ENCODE measurements around the gene TMEM201. TPM values are rescaled to one million over a fixed set of nuclear protein-coding genes. Genes with fewer than 3 reads are reported as not detected.

TMEM201 gene
- total RNA-seq, 4 donors from 2014 or later: 3.3 to 9.9 (median 8.7) TPM

DNA sequence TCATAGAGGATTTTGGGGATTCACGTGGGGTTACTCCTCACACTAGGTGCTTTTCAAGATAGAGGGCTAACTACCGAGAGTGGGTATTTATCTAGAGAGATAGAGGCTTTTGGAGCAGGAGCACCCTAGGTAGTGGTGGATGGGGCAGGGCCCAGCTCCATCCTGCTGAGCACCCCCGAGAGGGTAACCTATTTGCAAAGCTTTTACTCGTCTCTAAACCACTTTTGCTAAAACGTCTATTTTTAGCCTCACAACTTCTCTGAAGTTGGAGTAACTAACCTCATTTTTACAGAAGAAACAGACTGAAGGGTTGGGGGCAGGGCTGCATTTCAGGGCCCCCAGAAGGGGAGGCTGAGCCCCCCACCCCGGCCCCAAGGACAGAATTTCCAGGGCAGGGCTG lies 50.5 kb downstream of the TMEM201 start:
- no peak for DNase-seq
- Histone ChIP-seq H3K9me3 (no peaks in the 10 kb centered on the region), H3K4me1 (peaks cover 0 to 4% (median under 1%) of the 10 kb centered on the region in 4 donors), H3K36me3 (no peaks in the 10 kb centered on the region), H3K27me3 (no peaks in the 10 kb centered on the region), H3K27ac (no peak overlapping the region), H3K4me3 (no peak overlapping the region)
- TF ChIP-seq, protein P1, sequence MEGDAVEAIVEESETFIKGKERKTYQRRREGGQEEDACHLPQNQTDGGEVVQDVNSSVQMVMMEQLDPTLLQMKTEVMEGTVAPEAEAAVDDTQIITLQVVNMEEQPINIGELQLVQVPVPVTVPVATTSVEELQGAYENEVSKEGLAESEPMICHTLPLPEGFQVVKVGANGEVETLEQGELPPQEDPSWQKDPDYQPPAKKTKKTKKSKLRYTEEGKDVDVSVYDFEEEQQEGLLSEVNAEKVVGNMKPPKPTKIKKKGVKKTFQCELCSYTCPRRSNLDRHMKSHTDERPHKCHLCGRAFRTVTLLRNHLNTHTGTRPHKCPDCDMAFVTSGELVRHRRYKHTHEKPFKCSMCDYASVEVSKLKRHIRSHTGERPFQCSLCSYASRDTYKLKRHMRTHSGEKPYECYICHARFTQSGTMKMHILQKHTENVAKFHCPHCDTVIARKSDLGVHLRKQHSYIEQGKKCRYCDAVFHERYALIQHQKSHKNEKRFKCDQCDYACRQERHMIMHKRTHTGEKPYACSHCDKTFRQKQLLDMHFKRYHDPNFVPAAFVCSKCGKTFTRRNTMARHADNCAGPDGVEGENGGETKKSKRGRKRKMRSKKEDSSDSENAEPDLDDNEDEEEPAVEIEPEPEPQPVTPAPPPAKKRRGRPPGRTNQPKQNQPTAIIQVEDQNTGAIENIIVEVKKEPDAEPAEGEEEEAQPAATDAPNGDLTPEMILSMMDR (IDR thresholded peaks at IDR 0.05): no peak
- TF ChIP-seq POLR2A (IDR thresholded peaks at IDR 0.05): no peak

DNA sequence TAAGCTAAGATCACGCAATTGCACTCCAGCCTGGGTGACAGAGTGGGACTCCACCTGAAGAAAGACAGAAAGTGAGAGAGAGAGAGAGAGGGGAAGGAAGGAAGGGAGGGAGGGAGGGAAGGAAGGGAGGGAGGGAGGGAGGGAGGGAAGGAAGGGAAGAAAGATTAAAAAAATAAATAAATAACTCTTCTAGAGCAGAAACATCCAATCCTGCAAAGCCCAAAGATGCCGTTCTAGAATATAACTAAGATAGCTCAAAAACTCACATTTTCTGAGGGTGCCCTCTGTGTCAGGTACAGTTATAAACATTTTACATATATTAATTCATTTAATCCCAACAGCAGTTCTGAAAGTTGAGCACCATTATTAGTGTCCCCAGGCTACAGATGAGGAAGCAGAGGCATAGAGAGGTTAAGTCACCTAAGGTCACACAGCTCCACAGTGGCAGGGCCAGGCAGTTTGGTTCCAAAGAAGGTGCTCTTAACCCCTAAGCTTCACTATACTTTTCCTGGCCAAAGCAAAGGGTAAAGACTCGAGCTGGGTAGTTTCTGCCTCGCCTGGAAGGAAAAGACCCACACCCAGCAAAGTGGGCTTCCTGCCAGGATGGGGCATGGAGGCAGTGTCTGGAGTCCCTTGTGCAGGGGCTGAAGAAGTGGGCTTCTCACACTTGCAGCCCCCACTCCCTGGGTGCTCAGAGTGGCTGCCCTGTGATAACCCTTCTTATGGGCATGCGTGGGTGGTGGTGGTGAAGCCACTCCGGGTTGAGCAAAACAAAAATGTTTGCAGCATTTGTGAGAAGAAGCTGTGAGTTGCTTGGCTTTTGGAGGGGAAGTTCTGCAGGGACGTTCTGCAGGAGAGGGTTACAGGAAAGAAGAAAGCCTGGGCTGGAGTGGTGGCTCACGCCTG lies 54.9 kb downstream of the TMEM201 start:
- peak in 1 of 3 donors; percentile 29 for DNase-seq
- H3K4me3 ChIP-seq: no peak overlapping the region
- H3K36me3 ChIP-seq: no peaks in the 10 kb centered on the region
- H3K27ac ChIP-seq: peak overlapping the region in 2 of 4 donors; percentile 30 to 67
- peaks cover 0 to 12% (median 2%) of the 10 kb centered on the region in 4 donors for H3K4me1 ChIP-seq
- no peaks in the 10 kb centered on the region for H3K9me3 ChIP-seq
- H3K27me3 ChIP-seq: no peaks in the 10 kb centered on the region
- TF ChIP-seq, protein P1 (IDR thresholded peaks at IDR 0.05): no peak
- TF ChIP-seq POLR2A (IDR thresholded peaks at IDR 0.05): no peak

DNA sequence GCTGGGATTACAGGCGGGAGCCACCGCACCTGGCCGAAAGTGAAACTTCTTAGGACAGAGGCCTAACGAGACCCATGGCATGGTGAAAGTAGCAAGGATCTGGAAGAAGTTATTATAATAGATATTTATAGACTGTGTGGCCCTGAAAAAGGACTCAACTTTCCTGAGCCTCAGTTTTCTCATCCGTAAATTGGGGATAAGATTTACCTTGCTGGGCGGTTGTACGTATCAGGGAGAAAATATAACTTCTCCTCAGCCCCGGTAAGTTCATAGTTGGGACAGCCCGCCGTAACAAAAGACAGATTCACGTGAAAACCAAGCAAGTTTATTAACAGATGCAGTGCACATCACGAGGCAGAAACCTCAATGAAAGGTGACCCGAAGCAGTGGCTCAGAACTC lies 57.3 kb downstream of the TMEM201 start:
- H3K36me3 ChIP-seq: no peaks in the 10 kb centered on the region
- TF ChIP-seq, protein P1 (IDR thresholded peaks at IDR 0.05): no peak
- no peak for TF ChIP-seq POLR2A (IDR thresholded peaks at IDR 0.05)
- no peak for DNase-seq
- no peaks in the 10 kb centered on the region for H3K9me3 ChIP-seq
- no peak overlapping the region for H3K27ac ChIP-seq
- H3K4me1 ChIP-seq: peaks cover 0 to 12% (median 4%) of the 10 kb centered on the region in 4 donors
- H3K27me3 ChIP-seq: no peaks in the 10 kb centered on the region
- no peak overlapping the region for H3K4me3 ChIP-seq

DNA sequence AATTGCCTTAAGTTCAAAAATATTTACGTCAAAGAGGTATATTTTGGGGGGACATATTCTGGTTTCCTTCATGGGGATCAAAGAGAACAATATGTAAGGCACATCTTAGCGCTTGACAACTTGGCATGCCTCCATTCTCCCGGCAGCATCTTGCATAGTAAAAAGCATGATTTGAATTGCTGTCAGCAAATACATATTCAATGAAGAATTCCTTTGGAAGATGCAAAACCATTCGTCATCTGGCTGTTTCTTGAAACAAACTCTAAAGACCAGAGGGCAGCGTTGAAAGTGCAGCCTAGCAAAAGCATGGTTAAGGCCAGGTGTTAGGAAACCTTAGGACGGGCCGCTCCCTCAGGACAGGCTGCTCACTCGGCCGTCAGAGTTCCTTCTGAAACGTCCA lies 59.5 kb downstream of the TMEM201 start:
- peaks cover 0 to 20% (median 8%) of the 10 kb centered on the region in 4 donors for H3K4me1 ChIP-seq

DNA sequence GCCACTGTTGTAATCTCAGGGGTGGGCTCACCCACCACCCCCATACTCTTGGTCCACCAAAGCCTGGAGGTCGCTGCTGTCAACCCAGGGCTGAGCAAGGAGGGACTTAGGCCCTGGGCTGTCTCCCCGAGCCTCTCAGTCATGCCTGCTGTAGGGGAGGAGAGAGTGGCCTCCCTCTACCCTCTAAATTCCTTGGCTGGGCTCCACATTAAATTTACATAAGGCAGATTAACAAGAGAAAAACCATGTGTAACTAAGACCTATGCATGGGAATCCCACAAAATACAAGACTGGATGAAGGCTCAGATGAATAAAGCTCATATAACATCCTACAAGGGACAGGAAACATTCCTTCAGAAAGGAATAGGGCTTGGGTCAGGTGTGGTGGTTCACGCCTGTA lies 61.1 kb downstream of the TMEM201 start:
- TF ChIP-seq, protein P1 (IDR thresholded peaks at IDR 0.05): no peak
- no peak for TF ChIP-seq POLR2A (IDR thresholded peaks at IDR 0.05)
- peaks cover 0 to 12% of the 10 kb centered on the region in 2 donors for H3K27me3 ChIP-seq

More for the DNA sequence above, 59.5 kb downstream of the TMEM201 start:
- H3K27ac ChIP-seq: no peak overlapping the region
- H3K4me3 ChIP-seq: no peak overlapping the region
- no peaks in the 10 kb centered on the region for H3K9me3 ChIP-seq
- no peak for DNase-seq
- H3K36me3 ChIP-seq: no peaks in the 10 kb centered on the region
- peaks cover 0 to 12% of the 10 kb centered on the region in 2 donors for H3K27me3 ChIP-seq
- TF ChIP-seq, protein P1 (IDR thresholded peaks at IDR 0.05): no peak
- TF ChIP-seq POLR2A (IDR thresholded peaks at IDR 0.05): no peak

More for the DNA sequence above, 61.1 kb downstream of the TMEM201 start:
- Histone ChIP-seq H3K27ac (no peak overlapping the region), H3K36me3 (no peaks in the 10 kb centered on the region), H3K4me3 (no peak overlapping the region), H3K9me3 (no peaks in the 10 kb centered on the region), H3K4me1 (peaks cover 0 to 20% (median 3%) of the 10 kb centered on the region in 4 donors)
- no peak for DNase-seq

All from Peyer's patch (tissue), 4 donors.